ENCODE measurements around the gene CACNA1C. TPM values are rescaled to one million over a fixed set of nuclear protein-coding genes. Genes with fewer than 3 reads are reported as not detected.

The CACNA1C gene
- total and polyA plus RNA-seq, 10 of the 15 experiments (the other 5 are each of a cell fraction or from before 2014, with no cell fraction given), result under 0.01 to 0.15 (median 0.09) TPM; not detected in 5

- ChIA-PET SMC1A (ENCODE audit: uncharacterized antibody, unreplicated experiment) (no interaction called here), POLR2A (no interaction called here), CTCF (no interaction called here), RAD21 (ENCODE audit: unreplicated experiment) (no interaction called here)
- H3K27me3 ChIP-seq (replicated peaks in 1 of 2; ENCODE audit: control insufficient read depth in 2 of 2, insufficient read depth in 2 of 2, low read length in 1 of 2), result peaks cover 0 to 2% of the 10 kb centered on the region in 2 experiments; a peak in 2 of 4 replicates
- no peaks in the 10 kb centered on the region for H4K20me1 ChIP-seq (ENCODE audit: control insufficient read depth, insufficient read depth)
- H3K9me3 ChIP-seq (replicated peaks; ENCODE audit: control insufficient read depth, insufficient read depth, low read length), result no peaks in the 10 kb centered on the region
- H3K9ac ChIP-seq (ENCODE audit: control insufficient read depth, insufficient read depth, low read length), result no peak overlapping the region
- no peaks in the 10 kb centered on the region for H3K36me3 ChIP-seq (ENCODE audit: control insufficient read depth in 2 of 2, insufficient read depth in 2 of 2, low read length in 1 of 2)
- H3K4me1 ChIP-seq (ENCODE audit: control insufficient read depth, insufficient read depth, low read length), result no peaks in the 10 kb centered on the region
- DNase-seq (ENCODE audit: low read depth, low spot score), result no peak
- in situ Hi-C loops (cut with MboI), result no loop called here
- no peak for ATAC-seq
- no peak overlapping the region for H2AFZ ChIP-seq (ENCODE audit: control insufficient read depth, low read depth, low read length)
- intact Hi-C loops (cut with micrococcal nuclease; ENCODE audit: unreplicated experiment), result no loop called here
- no peak for FAIRE-seq
- H3K27ac ChIP-seq (ENCODE audit: control insufficient read depth, insufficient read depth), result no peak overlapping the region
- no peaks in the 10 kb centered on the region for H3K79me2 ChIP-seq (ENCODE audit: control insufficient read depth, insufficient read depth, low read length)
- WGBS (ENCODE audit: insufficient coverage, insufficient replicate concordance, low lambda C conversion rate, missing lambda C conversion rate), result 48% methylated on average over 10 of the region's 10 CpGs
- BruUV-seq (replicated peaks), result no TSS peak
- H3K4me3 ChIP-seq, result no peak overlapping the region
- H3K4me2 ChIP-seq (ENCODE audit: control insufficient read depth, insufficient read depth), result no peak overlapping the region
- TF ChIP-seq STAT1 (conservative IDR thresholded peaks at IDR 0.05) (no peak), LARP7 (IDR thresholded peaks at IDR 0.05) (no peak), KDM1A (IDR thresholded peaks at IDR 0.05; ENCODE audit: borderline replicate concordance) (no peak), ZNF217 (IDR thresholded peaks at IDR 0.05) (no peak), ELK1 (IDR thresholded peaks at IDR 0.05; ENCODE audit: low read depth, low read length) (no peak), HCFC1 (IDR thresholded peaks at IDR 0.05; ENCODE audit: low read length) (no peak), RB1 (IDR thresholded peaks at IDR 0.05; ENCODE audit: borderline replicate concordance) (no peak), TCF12 (IDR thresholded peaks at IDR 0.05; ENCODE audit: low read depth, low read length) (no peak), SIN3A (IDR thresholded peaks at IDR 0.05; ENCODE audit: low read depth, low read length) (no peak), SP1 (IDR thresholded peaks at IDR 0.05; ENCODE audit: low read depth, low read length) (no peak), RELB (IDR thresholded peaks at IDR 0.05; ENCODE audit: low read depth) (no peak), RAD51 (IDR thresholded peaks at IDR 0.05) (no peak), RAD21 (IDR thresholded peaks at IDR 0.05; ENCODE audit: insufficient read depth, low read depth, low read length) (no peak)
- TF ChIP-seq, protein P1, sequence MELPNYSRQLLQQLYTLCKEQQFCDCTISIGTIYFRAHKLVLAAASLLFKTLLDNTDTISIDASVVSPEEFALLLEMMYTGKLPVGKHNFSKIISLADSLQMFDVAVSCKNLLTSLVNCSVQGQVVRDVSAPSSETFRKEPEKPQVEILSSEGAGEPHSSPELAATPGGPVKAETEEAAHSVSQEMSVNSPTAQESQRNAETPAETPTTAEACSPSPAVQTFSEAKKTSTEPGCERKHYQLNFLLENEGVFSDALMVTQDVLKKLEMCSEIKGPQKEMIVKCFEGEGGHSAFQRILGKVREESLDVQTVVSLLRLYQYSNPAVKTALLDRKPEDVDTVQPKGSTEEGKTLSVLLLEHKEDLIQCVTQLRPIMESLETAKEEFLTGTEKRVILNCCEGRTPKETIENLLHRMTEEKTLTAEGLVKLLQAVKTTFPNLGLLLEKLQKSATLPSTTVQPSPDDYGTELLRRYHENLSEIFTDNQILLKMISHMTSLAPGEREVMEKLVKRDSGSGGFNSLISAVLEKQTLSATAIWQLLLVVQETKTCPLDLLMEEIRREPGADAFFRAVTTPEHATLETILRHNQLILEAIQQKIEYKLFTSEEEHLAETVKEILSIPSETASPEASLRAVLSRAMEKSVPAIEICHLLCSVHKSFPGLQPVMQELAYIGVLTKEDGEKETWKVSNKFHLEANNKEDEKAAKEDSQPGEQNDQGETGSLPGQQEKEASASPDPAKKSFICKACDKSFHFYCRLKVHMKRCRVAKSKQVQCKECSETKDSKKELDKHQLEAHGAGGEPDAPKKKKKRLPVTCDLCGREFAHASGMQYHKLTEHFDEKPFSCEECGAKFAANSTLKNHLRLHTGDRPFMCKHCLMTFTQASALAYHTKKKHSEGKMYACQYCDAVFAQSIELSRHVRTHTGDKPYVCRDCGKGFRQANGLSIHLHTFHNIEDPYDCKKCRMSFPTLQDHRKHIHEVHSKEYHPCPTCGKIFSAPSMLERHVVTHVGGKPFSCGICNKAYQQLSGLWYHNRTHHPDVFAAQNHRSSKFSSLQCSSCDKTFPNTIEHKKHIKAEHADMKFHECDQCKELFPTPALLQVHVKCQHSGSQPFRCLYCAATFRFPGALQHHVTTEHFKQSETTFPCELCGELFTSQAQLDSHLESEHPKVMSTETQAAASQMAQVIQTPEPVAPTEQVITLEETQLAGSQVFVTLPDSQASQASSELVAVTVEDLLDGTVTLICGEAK (IDR thresholded peaks at IDR 0.05; ENCODE audit: borderline replicate concordance), result no peak
- TF ChIP-seq, protein P2, sequence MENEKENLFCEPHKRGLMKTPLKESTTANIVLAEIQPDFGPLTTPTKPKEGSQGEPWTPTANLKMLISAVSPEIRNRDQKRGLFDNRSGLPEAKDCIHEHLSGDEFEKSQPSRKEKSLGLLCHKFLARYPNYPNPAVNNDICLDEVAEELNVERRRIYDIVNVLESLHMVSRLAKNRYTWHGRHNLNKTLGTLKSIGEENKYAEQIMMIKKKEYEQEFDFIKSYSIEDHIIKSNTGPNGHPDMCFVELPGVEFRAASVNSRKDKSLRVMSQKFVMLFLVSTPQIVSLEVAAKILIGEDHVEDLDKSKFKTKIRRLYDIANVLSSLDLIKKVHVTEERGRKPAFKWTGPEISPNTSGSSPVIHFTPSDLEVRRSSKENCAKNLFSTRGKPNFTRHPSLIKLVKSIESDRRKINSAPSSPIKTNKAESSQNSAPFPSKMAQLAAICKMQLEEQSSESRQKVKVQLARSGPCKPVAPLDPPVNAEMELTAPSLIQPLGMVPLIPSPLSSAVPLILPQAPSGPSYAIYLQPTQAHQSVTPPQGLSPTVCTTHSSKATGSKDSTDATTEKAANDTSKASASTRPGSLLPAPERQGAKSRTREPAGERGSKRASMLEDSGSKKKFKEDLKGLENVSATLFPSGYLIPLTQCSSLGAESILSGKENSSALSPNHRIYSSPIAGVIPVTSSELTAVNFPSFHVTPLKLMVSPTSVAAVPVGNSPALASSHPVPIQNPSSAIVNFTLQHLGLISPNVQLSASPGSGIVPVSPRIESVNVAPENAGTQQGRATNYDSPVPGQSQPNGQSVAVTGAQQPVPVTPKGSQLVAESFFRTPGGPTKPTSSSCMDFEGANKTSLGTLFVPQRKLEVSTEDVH (IDR thresholded peaks at IDR 0.05; ENCODE audit: low read depth, partially characterized antibody), result no peak
- TF ChIP-seq, protein P3, sequence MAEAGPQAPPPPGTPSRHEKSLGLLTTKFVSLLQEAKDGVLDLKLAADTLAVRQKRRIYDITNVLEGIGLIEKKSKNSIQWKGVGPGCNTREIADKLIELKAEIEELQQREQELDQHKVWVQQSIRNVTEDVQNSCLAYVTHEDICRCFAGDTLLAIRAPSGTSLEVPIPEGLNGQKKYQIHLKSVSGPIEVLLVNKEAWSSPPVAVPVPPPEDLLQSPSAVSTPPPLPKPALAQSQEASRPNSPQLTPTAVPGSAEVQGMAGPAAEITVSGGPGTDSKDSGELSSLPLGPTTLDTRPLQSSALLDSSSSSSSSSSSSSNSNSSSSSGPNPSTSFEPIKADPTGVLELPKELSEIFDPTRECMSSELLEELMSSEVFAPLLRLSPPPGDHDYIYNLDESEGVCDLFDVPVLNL (IDR thresholded peaks at IDR 0.05; ENCODE audit: low read depth, low read length), result no peak
Observed at GRCh38 chr12:2672863-2673262, 620.1 kb downstream of the CACNA1C start.

Measured in GM12878 (cell line).